Measurements from ENCODE around the gene NSD2.
"Not testable (repeated sequence)": the region's sequence is repeated elsewhere in the genome, so short reads cannot be mapped to it uniquely, and the experiment has no call there.

The NSD2 gene

DNA sequence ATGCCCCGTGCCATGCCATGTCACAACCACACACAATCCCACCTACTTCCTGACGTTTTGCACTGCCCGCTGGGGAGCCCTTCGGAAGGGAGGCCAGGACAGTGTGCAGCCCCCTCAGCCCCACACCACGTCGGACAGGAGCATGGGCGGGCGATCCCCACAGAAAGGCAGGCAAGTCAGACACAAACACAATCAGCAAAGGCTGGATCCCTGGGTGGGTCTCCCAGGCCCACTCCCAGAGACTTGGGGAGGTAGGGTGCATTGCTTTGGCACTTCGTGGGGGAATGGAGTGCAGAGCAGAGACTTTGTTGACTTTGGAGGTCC lies 29.3 kb upstream of the NSD2 start:
- Histone ChIP-seq H3K4me1 (ENCODE audit: control insufficient read depth, insufficient read depth, low read length) (no peaks in the 10 kb centered on the region), H3K9me3 (ENCODE audit: control insufficient read depth, low read length) (no peaks in the 10 kb centered on the region), H3K27ac (ENCODE audit: insufficient read depth, low read depth, low read length, poor library complexity, severe bottlenecking) (no peak overlapping the region), H3K36me3 (ENCODE audit: control insufficient read depth, insufficient read depth, low read length) (peaks cover 6% of the 10 kb centered on the region), H3K4me3 (ENCODE audit: insufficient read depth, low read depth, low read length) (no peak overlapping the region), H3K27me3 (ENCODE audit: control insufficient read depth, insufficient read depth, low read length, poor library complexity, severe bottlenecking) (no peaks in the 10 kb centered on the region)
- WGBS, 2 experiments: 94 to 97% methylated on average over 9 of the region's 9 CpGs

DNA sequence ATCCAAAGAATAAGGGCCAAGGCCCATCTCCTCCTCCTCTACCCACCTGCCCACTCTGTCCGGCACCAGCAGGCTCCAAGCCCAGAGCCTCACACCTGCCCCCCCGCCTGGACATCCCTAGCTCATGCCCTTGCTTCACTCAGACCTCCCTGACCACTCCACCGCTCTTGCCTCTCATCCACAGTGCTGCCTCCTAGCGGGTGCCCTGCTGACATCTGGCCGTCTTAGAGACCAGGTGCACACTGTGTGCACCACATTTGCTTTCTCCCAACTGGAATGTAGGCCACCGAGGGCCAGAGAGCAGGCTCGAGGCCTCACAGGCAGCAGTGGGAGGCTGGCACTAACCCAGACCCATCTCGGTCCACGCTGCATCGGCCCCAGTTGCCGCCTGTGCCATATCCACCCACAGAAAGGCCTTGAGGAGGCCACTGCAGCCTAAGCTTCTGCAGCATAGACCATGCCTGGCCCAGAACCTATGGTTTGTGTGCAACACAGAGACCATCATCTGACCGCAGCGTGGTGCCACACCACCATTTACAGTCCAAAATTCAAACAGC lies 28.8 kb upstream of the NSD2 start:
- 93 to 94% methylated on average over 13 of the region's 13 CpGs for WGBS, 2 experiments
- Histone ChIP-seq H3K9me3 (ENCODE audit: control insufficient read depth, low read length) (no peaks in the 10 kb centered on the region), H3K27me3 (ENCODE audit: control insufficient read depth, insufficient read depth, low read length, poor library complexity, severe bottlenecking) (no peaks in the 10 kb centered on the region), H3K4me3 (ENCODE audit: insufficient read depth, low read depth, low read length) (no peak overlapping the region), H3K27ac (ENCODE audit: insufficient read depth, low read depth, low read length, poor library complexity, severe bottlenecking) (no peak overlapping the region), H3K4me1 (ENCODE audit: control insufficient read depth, insufficient read depth, low read length) (no peaks in the 10 kb centered on the region), H3K36me3 (ENCODE audit: control insufficient read depth, insufficient read depth, low read length) (peaks cover 6% of the 10 kb centered on the region)

DNA sequence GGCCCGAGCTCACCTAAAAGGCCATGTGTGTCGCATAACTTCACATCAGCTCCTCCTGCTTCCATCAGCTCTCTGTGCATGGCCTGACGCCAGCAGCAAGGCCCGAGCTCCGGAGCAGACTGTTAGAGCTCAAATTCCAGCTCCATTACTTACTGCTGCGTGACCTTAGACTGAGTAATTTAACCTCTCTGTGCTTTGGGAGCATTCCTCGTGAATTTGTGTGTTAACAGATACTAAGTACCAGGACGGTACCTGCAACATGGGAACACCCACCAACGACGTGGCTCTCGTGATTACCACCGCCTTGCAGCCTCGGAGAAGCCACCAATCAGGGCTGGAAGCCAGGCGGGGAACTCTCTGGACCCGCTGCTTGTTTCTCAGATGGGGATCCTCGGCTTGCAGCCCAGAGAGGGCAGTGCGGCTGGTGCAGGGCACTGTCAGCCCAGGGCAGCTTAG lies 28.2 kb upstream of the NSD2 start:
- WGBS, 2 experiments: 93 to 94% methylated on average over 17 of the region's 17 CpGs
- peaks cover 6% of the 10 kb centered on the region for H3K36me3 ChIP-seq (ENCODE audit: control insufficient read depth, insufficient read depth, low read length)
- no peak overlapping the region for H3K4me3 ChIP-seq (ENCODE audit: insufficient read depth, low read depth, low read length)

DNA sequence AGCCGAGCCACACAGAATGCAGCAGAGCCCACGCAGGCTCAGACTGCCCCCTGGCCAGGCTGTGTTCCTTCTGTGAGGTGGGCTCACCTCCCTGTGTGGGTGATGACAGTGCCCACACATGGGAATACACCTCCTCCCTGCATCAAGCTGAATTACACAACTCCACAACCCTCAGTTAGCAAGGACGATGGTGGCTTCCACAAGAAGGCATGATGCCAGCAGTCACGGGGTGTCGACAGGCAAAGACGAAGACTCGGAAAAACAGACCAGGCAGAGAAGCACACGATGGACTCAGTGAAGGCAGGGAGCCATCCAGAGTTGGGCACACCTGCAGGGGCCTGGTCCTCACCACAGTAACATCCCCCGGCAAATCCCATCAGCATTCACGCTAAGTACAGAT lies 27.3 kb upstream of the NSD2 start:
- Histone ChIP-seq H3K4me3 (ENCODE audit: insufficient read depth, low read depth, low read length) (no peak overlapping the region), H3K27ac (ENCODE audit: insufficient read depth, low read depth, low read length, poor library complexity, severe bottlenecking) (no peak overlapping the region), H3K36me3 (ENCODE audit: control insufficient read depth, insufficient read depth, low read length) (peaks cover 6% of the 10 kb centered on the region), H3K9me3 (ENCODE audit: control insufficient read depth, low read length) (no peaks in the 10 kb centered on the region), H3K27me3 (ENCODE audit: control insufficient read depth, insufficient read depth, low read length, poor library complexity, severe bottlenecking) (no peaks in the 10 kb centered on the region), H3K4me1 (ENCODE audit: control insufficient read depth, insufficient read depth, low read length) (no peaks in the 10 kb centered on the region)
- WGBS, 2 experiments: 94 to 96% methylated on average over 10 of the region's 10 CpGs

More for the DNA sequence above, 28.2 kb upstream of the NSD2 start:
- H3K27ac ChIP-seq (ENCODE audit: insufficient read depth, low read depth, low read length, poor library complexity, severe bottlenecking): no peak overlapping the region
- no peaks in the 10 kb centered on the region for H3K4me1 ChIP-seq (ENCODE audit: control insufficient read depth, insufficient read depth, low read length)
- no peaks in the 10 kb centered on the region for H3K9me3 ChIP-seq (ENCODE audit: control insufficient read depth, low read length)
- H3K27me3 ChIP-seq (ENCODE audit: control insufficient read depth, insufficient read depth, low read length, poor library complexity, severe bottlenecking): no peaks in the 10 kb centered on the region

DNA sequence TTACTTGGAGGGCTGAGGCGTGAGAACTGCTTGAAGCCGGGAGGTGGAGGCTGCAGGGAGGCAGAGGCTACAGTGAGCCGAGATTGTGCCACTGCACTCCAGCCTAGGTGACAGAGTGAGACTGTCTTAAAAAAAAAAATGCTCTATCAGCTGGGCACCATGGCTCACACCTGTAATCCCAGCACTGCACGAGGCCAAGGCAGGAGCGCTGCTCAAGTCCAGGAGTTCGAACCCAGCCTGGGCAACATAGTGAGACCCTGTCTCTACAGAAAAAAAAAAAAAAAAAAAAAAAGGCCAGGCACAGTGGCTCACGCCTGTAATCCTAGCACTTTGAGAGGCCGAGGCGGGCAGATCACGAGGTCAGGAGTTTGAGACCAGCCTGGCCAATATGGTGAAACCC lies 26.6 kb upstream of the NSD2 start:
- WGBS, 2 experiments: 93 to 97% methylated on average over 10 of the region's 10 CpGs
- not testable (repeated sequence) for H3K4me1 ChIP-seq (ENCODE audit: control insufficient read depth, insufficient read depth, low read length); H3K4me3 ChIP-seq (ENCODE audit: insufficient read depth, low read depth, low read length); H3K27me3 ChIP-seq (ENCODE audit: control insufficient read depth, insufficient read depth, low read length, poor library complexity, severe bottlenecking); H3K27ac ChIP-seq (ENCODE audit: insufficient read depth, low read depth, low read length, poor library complexity, severe bottlenecking); H3K36me3 ChIP-seq (ENCODE audit: control insufficient read depth, insufficient read depth, low read length); H3K9me3 ChIP-seq (ENCODE audit: control insufficient read depth, low read length)

DNA sequence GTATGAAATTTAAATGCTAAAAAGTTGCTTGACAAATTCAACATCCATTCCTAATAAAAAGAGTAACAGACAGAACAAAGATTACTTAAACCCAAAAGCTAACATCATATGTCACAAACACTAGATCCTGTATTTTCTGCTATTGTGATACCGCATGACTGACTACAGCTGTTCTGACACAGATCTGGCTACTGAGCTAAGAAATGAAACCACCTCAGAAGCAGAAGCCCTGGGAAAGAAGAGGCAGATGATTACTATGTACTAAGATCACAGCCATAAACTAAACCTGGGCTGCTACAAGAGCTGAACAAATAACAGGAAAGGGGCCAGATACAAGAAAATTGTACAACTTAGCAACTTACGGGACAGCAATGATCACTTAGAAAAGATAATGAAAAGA lies 24.6 kb upstream of the NSD2 start:
- H3K27me3 ChIP-seq (ENCODE audit: control insufficient read depth, insufficient read depth, low read length, poor library complexity, severe bottlenecking): no peaks in the 10 kb centered on the region
- H3K27ac ChIP-seq (ENCODE audit: insufficient read depth, low read depth, low read length, poor library complexity, severe bottlenecking): no peak overlapping the region
- H3K4me3 ChIP-seq (ENCODE audit: insufficient read depth, low read depth, low read length): no peak overlapping the region
- H3K4me1 ChIP-seq (ENCODE audit: control insufficient read depth, insufficient read depth, low read length): no peaks in the 10 kb centered on the region
- no peaks in the 10 kb centered on the region for H3K9me3 ChIP-seq (ENCODE audit: control insufficient read depth, low read length)
- peaks cover 6% of the 10 kb centered on the region for H3K36me3 ChIP-seq (ENCODE audit: control insufficient read depth, insufficient read depth, low read length)
- 100% methylated on average over 1 to 2 of the region's 2 CpGs for WGBS, 2 experiments

DNA sequence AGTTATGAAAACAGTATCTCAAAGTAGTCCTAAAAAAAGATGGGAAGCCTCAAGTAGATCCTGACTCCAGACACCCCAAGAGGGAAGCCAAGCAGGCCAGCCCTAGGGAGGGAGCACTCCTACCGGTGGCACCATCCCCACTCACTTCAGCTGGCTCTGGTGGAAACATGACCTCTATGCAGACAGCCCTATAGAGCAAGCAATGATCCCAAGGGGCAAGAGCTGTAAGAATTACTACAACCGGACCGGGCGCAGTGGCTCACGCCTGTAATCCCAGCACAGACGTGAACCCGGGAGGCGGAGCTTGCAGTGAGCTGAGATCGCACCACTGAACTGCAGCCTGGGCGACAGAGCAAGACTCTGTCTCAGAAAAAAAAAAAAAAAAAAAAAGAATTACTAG lies 20.9 kb upstream of the NSD2 start:
- no peak overlapping the region for H3K4me3 ChIP-seq (ENCODE audit: insufficient read depth, low read depth, low read length)
- WGBS, 2 experiments: 91 to 92% methylated on average over 10 of the region's 10 CpGs
- H3K36me3 ChIP-seq (ENCODE audit: control insufficient read depth, insufficient read depth, low read length): no peaks in the 10 kb centered on the region
- H3K4me1 ChIP-seq (ENCODE audit: control insufficient read depth, insufficient read depth, low read length): peaks cover 4% of the 10 kb centered on the region
- H3K27me3 ChIP-seq (ENCODE audit: control insufficient read depth, insufficient read depth, low read length, poor library complexity, severe bottlenecking): no peaks in the 10 kb centered on the region
- H3K9me3 ChIP-seq (ENCODE audit: control insufficient read depth, low read length): no peaks in the 10 kb centered on the region
- no peak overlapping the region for H3K27ac ChIP-seq (ENCODE audit: insufficient read depth, low read depth, low read length, poor library complexity, severe bottlenecking)

DNA sequence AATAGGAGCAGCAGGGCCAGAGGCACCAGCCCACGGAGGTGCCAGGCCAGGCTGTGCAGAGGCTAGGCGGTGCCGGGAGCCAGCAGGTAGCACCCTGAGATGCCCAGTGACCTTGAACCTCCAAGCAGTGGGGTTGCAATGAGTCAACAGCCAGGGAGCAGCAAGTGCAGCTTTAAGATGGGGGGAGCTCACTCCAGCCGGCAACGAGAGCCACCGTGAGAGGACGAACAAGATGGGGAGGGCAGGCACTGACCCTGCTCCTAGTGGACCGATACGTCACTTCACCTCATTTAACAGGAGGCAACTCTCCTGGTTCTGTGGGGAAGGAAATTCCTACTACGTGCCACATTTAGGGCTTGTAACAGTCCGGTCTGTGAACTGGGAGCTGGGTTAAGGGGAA lies 20.0 kb upstream of the NSD2 start:
- no peaks in the 10 kb centered on the region for H3K27me3 ChIP-seq (ENCODE audit: control insufficient read depth, insufficient read depth, low read length, poor library complexity, severe bottlenecking)
- H3K4me3 ChIP-seq (ENCODE audit: insufficient read depth, low read depth, low read length): no peak overlapping the region
- no peaks in the 10 kb centered on the region for H3K36me3 ChIP-seq (ENCODE audit: control insufficient read depth, insufficient read depth, low read length)
- H3K9me3 ChIP-seq (ENCODE audit: control insufficient read depth, low read length): no peaks in the 10 kb centered on the region
- WGBS, 2 experiments: 87 to 91% methylated on average over 11 of the region's 11 CpGs
- H3K27ac ChIP-seq (ENCODE audit: insufficient read depth, low read depth, low read length, poor library complexity, severe bottlenecking): no peak overlapping the region
- H3K4me1 ChIP-seq (ENCODE audit: control insufficient read depth, insufficient read depth, low read length): peaks cover 4% of the 10 kb centered on the region

DNA sequence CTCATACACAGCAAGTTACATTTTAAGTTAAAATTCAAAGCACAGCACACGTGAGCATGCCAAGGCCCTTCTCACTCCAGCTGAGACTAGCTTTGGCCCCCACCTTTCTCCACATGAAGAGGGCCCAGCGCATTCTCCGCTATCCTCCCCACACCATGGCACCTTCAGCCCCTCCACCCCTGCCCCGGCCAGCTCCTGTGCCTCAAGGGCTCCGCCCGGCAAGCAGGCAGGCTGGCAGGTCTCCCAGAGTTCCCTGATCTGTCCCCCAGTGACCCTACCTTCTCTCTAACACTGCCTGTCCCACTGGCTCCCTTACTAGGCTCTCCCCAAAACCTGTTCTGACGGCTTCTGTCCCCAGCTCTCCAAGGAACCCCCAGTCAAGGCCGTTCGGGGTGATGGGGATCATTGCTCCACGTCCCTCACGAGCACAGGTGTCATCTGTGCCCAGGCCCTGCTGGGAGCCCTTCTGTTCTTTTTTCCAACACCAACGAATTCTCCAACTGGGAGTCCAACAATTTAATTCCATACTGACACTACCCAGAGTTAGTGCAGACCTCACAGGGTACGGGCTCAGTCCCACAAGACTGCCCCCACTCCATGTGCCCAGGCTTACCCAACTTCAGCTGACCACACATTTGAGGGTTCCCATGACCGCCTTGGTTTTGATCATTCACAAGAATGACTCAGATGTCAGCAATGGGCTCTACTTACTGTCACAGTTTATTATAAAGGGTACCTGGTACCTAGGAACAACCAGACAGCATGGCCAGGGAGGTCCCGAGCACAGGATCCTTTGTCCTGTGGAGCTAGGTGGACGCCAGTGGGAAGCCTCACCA lies 19.4 kb upstream of the NSD2 start:
- whole genome bisulfite sequencing, 2 experiments: 92% methylated on average over 16 of the region's 16 CpGs
- Histone ChIP-seq H3K9me3 (ENCODE audit: control insufficient read depth, low read length) (no peaks in the 10 kb centered on the region), H3K36me3 (ENCODE audit: control insufficient read depth, insufficient read depth, low read length) (no peaks in the 10 kb centered on the region), H3K4me3 (ENCODE audit: insufficient read depth, low read depth, low read length) (no peak overlapping the region), H3K4me1 (ENCODE audit: control insufficient read depth, insufficient read depth, low read length) (peaks cover 4% of the 10 kb centered on the region), H3K27me3 (ENCODE audit: control insufficient read depth, insufficient read depth, low read length, poor library complexity, severe bottlenecking) (peaks cover 4% of the 10 kb centered on the region), H3K27ac (ENCODE audit: insufficient read depth, low read depth, low read length, poor library complexity, severe bottlenecking) (no peak overlapping the region)

DNA sequence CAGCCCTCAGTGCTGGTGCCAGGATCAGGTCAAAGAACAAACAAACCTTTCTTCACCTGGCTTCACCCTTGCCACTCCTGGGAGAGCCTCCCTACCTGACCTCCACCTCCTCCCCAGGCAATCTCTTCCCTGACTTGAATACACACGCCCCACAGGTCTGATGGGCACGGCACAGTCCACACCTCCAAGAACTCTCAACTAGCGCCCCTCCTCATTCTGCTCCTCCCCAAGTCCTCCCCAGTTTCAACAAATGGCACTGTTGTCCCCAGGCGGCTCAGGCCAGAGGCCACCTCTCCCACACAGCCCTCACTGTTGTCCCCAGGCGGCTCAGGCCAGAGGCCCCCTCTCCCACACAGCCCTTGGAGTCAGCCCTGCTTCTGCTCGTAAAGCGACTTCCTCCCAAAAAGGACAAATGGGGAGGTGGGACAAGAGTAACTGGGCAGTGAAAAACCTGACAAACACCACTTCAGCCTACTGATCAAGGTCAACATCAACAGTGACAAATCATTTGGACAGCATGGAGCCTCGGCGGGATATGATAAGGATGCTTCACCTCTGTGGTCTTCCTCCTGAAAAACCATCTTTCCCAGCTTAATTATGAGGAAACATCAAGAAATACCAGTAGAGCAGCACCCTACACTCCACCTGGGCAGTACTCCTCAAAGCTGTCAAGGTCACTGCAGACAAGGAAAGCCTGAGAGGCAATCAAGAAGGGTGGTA lies 18.1 kb upstream of the NSD2 start:
- H3K9me3 ChIP-seq (ENCODE audit: control insufficient read depth, low read length): no peaks in the 10 kb centered on the region
- no peak overlapping the region for H3K27ac ChIP-seq (ENCODE audit: insufficient read depth, low read depth, low read length, poor library complexity, severe bottlenecking)
- no peaks in the 10 kb centered on the region for H3K36me3 ChIP-seq (ENCODE audit: control insufficient read depth, insufficient read depth, low read length)
- H3K4me1 ChIP-seq (ENCODE audit: control insufficient read depth, insufficient read depth, low read length): peaks cover 4% of the 10 kb centered on the region
- peaks cover 16% of the 10 kb centered on the region for H3K27me3 ChIP-seq (ENCODE audit: control insufficient read depth, insufficient read depth, low read length, poor library complexity, severe bottlenecking)
- H3K4me3 ChIP-seq (ENCODE audit: insufficient read depth, low read depth, low read length): no peak overlapping the region
- WGBS, 2 experiments: 92 to 93% methylated on average over 9 of the region's 9 CpGs
